HL-60/S4 (cell line): ENCODE results near the gene CD47.

Experiments used
- in situ Hi-C: fragments of 300-500 bp; cut with MboI; formaldehyde crosslinking; loops from 2 replicates; pipeline ENCODE4 v1.14.3; 2022; ENCODE audit warnings: low sequenced_read_pairs

CD47 gene

GRCh38 chr3:108090701-108091497 is at the start of gene CD47:
CD47 (minus strand) TSS chr3:108091031; CDS start chr3:108090908, 123 bp downstream.
- in situ Hi-C loops = no loop called here

- in situ Hi-C loops = no loop called here
Measured at GRCh38 chr3:108137460-108137814, 46.6 kb upstream of the CD47 start.

GRCh38 chr3:108136561-108137459 is 46.0 kb upstream of the CD47 start:
- in situ Hi-C loops = no loop called here

- in situ Hi-C loops = no loop called here
Measured at GRCh38 chr3:108134555-108134880, 43.7 kb upstream of the CD47 start.

- in situ Hi-C loops = no loop called here
Measured at GRCh38 chr3:108133858-108134554, 43.2 kb upstream of the CD47 start.

GRCh38 chr3:108133048-108133369 is 42.2 kb upstream of the CD47 start:
- in situ Hi-C loops = no loop called here

- in situ Hi-C loops = no loop called here
Measured at GRCh38 chr3:108131475-108132134, 40.8 kb upstream of the CD47 start.

GRCh38 chr3:108130701-108131474 is 40.1 kb upstream of the CD47 start:
- in situ Hi-C loops = no loop called here

GRCh38 chr3:108130236-108130635 is 39.4 kb upstream of the CD47 start:
- in situ Hi-C loops = no loop called here

- in situ Hi-C loops = no loop called here
Measured at GRCh38 chr3:108127301-108127988, 36.6 kb upstream of the CD47 start.

- in situ Hi-C loops = no loop called here
Measured at GRCh38 chr3:108126348-108126747, 35.5 kb upstream of the CD47 start.

- in situ Hi-C loops = no loop called here
Measured at GRCh38 chr3:108125550-108126071, 34.8 kb upstream of the CD47 start.

- in situ Hi-C loops = no loop called here
Measured at GRCh38 chr3:108125153-108125543, 34.3 kb upstream of the CD47 start.

- in situ Hi-C loops = no loop called here
Measured at GRCh38 chr3:108124337-108125152, 33.7 kb upstream of the CD47 start.

- in situ Hi-C loops = no loop called here
Measured at GRCh38 chr3:108123326-108123725, 32.5 kb upstream of the CD47 start.

- in situ Hi-C loops = no loop called here
Measured at GRCh38 chr3:108122276-108122675, 31.4 kb upstream of the CD47 start.

GRCh38 chr3:108119398-108120104 is 28.7 kb upstream of the CD47 start:
- in situ Hi-C loops = no loop called here
